ENCODE measurements around the gene SOX6.

SOX6 gene

GRCh38 chr11:16215352-16215751 is 141.0 kb downstream of the SOX6 start:
- H3K4me3 ChIP-seq (replicated peaks in 1 of 2; ENCODE audit: low read depth in 2 of 2, low read length in 2 of 2), result no peak overlapping the region
- no peak for DNase-seq (ENCODE audit: low read depth in 2 of 2)
- TF ChIP-seq CTCF (IDR thresholded peaks at IDR 0.05; ENCODE audit: low read depth, low read length), result no peak

- DNase-seq (ENCODE audit: low read depth in 2 of 2), result no peak
- TF ChIP-seq CTCF (IDR thresholded peaks at IDR 0.05; ENCODE audit: low read depth, low read length), result no peak
- no peak overlapping the region for H3K4me3 ChIP-seq (replicated peaks in 1 of 2; ENCODE audit: low read depth in 2 of 2, low read length in 2 of 2)
Observed at GRCh38 chr11:16211407-16211806, 144.9 kb downstream of the SOX6 start.

- TF ChIP-seq CTCF (IDR thresholded peaks at IDR 0.05; ENCODE audit: low read depth, low read length), result no peak
- peak in 1 of 2 donors; percentile 11 for DNase-seq (ENCODE audit: low read depth in 2 of 2)
- H3K4me3 ChIP-seq (replicated peaks in 1 of 2; ENCODE audit: low read depth in 2 of 2, low read length in 2 of 2), result no peak overlapping the region
Observed at GRCh38 chr11:16204261-16204660, 152.1 kb downstream of the SOX6 start.

- peak; percentile 5 to 32 for DNase-seq (ENCODE audit: low read depth in 2 of 2)
- TF ChIP-seq CTCF (IDR thresholded peaks at IDR 0.05; ENCODE audit: low read depth, low read length), result no peak
- no peak overlapping the region for H3K4me3 ChIP-seq (replicated peaks in 1 of 2; ENCODE audit: low read depth in 2 of 2, low read length in 2 of 2)
Observed at GRCh38 chr11:16195651-16196050, 160.7 kb downstream of the SOX6 start.

GRCh38 chr11:16194566-16194965 is 161.8 kb downstream of the SOX6 start:
- no peak for TF ChIP-seq CTCF (IDR thresholded peaks at IDR 0.05; ENCODE audit: low read depth, low read length)

GRCh38 chr11:16193897-16194381 is 162.4 kb downstream of the SOX6 start:
- TF ChIP-seq CTCF (IDR thresholded peaks at IDR 0.05; ENCODE audit: low read depth, low read length), result no peak
- peak in 1 of 2 donors; percentile 8 for DNase-seq (ENCODE audit: low read depth in 2 of 2)
- no peak overlapping the region for H3K4me3 ChIP-seq (replicated peaks in 1 of 2; ENCODE audit: low read depth in 2 of 2, low read length in 2 of 2)

More at GRCh38 chr11:16194566-16194965, 161.8 kb downstream of the SOX6 start:
- no peak overlapping the region for H3K4me3 ChIP-seq (replicated peaks in 1 of 2; ENCODE audit: low read depth in 2 of 2, low read length in 2 of 2)
- DNase-seq (ENCODE audit: low read depth in 2 of 2), result peak in 1 of 2 donors; percentile 63

GRCh38 chr11:16191868-16192240 is 164.5 kb downstream of the SOX6 start:
- H3K4me3 ChIP-seq (replicated peaks in 1 of 2; ENCODE audit: low read depth in 2 of 2, low read length in 2 of 2), result no peak overlapping the region
- DNase-seq (ENCODE audit: low read depth in 2 of 2), result no peak
- TF ChIP-seq CTCF (IDR thresholded peaks at IDR 0.05; ENCODE audit: low read depth, low read length), result no peak

Measured in cardiac fibroblast (primary cell).